Activated CD4-positive, alpha-beta T cell treated with anti-CD3 and anti-CD28 coated beads for 24 hours (primary cell): ENCODE measurements around the gene ZSWIM9.
"Not testable (repeated sequence)": the region's sequence is repeated elsewhere in the genome, so short reads cannot be mapped to it uniquely, and the experiment has no call there.

Experiments used
- DNase-seq, 2 donors: peaks; one replicate each; pipeline ENCODE4 v3.0.0-alpha.2; 2020; ENCODE audit warnings: low read depth in 2 of 2

ZSWIM9 gene

DNA sequence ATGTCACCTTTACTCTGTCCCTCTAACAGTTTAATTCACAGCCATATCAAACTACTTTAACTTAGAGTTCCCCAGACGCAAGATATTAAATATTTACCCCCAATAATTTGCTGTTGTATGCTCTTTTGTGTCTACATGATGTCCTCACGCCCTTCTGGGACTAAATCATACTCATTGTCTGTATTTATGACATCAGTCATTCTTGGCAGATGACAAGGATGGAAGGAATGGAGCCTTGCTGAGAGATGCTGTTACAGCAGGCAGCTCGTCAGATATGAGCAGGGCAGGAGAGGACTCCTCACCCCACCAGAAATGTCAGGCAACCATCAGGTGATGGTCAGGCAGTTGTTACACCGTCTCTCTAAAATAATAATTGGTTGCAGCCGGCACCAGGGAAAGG is 43.5 kb downstream of the ZSWIM9 start:
- DNase-seq: no peak

DNA sequence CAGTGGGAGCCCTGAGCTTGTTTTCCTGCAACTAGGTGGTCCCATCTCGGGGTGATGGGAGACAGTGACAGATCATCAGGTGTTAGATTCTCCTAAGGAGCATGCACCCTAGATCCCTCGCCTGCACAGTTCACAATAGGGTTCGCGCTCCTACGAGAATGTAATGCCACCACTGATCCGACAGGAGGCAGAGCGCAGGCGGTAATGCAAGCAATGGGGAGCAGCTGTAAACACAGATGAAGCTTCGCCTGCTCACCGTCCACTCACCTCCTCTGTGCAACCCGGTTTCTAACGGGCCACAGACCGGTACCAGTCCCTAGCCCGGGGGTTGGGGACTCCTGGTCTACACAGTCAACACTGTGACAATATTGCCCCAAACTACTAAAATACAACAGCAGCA is 46.5 kb downstream of the ZSWIM9 start:
- DNase-seq: no peak

DNA sequence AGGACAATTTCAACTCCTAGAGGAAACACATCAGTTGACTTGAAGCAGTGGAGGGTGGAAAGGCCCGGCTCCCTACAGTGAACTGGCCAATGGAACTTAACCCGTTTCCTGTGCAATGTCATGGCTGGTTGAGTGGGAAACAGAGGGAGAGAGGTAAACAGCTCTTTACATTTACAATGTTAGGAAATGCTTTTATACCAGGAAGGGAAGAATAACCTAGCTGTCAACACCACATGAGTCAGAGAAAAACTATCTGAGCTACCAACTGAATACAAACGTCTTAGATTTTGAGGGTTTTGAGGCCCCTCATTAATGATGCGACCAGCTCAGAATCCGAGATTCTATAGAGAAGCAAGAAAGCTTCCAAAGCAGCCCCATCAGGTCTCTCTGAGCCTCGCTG is 48.5 kb downstream of the ZSWIM9 start:
- DNase-seq: no peak

DNA sequence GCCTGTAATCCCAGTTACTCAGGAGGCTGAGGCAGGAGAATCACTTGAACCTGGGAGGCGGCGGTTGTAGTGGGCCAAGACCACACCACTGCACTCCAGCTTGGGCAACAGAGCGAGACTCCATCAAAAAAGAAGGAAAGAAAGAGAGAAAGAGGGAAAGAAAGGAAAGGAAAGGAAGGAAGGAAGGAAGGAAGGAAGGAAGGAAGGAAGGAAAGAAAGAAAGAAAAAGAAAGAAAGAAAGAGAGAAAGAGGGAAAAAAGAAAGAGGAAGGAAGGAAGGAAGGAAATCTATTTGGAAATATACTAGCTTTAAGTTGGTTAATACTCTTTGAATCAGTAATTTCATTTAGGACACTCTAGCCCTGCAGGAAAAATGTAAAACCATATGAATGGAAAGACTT is 50.3 kb downstream of the ZSWIM9 start:
- not testable (repeated sequence) for DNase-seq

DNA sequence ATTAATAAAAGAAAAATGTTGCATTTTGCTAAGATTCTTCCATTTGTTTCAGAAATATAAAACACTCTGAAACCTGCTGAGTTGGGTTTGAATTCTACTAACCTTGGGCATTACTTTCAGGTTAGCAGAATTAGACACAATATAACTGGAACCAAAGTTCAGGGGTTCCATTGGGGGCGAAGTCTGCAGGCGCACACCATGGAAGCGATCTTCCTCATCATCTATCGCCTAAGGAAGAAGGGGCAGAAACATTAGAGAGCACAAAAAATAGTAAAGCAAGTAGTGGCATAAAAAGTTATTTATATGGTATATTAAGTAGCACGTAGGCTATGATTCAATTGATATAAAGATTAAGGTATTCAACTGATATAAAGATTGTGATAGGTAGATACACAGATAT is 51.1 kb downstream of the ZSWIM9 start:
- no peak for DNase-seq

DNA sequence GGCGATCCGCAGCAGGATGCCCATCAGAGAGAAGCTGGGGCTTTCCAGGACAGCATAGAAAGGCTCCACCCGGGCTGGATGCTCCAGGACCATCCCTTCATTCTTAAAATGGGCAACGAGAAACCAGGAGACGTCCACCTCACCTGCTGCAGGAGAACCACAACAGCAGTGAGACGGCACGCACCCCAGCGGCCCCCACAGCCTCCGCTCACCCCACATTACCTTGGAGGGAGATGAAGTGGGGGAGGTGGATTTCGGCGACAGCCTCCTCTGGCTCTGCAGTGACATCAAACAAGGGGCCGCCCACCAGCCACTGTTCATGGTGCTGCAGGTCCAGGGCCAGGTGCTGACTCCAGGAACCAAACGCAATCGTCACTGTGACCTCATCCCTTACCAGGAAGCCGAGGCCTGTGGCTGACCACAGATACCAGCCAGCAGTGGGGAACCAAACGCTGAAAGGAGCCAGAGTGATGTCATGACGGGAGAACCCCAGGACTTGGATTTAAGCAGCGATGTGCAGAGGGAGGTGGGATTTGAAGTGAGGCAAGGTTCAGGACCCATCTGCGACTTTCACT is 60.2 kb downstream of the ZSWIM9 start:
- no peak for DNase-seq

DNA sequence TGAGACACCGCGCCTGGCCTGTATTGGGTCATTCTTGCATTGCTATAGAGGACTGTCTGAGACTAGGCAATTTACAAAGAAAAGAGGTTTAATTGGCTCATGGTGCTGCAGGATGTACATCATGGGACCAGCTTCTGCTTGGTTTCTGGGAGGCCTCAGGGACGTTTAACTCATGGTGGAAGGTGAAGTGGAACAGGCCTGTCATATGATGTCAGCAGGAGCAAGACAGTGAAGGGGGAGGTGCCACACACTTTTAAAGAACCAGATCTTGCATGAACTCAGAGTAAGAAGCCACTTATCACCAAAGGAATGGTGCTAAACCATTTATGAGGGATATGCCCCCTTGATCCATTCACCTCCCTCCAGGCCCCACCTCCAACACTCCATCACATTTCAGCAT is 66.6 kb downstream of the ZSWIM9 start:
- no peak for DNase-seq

DNA sequence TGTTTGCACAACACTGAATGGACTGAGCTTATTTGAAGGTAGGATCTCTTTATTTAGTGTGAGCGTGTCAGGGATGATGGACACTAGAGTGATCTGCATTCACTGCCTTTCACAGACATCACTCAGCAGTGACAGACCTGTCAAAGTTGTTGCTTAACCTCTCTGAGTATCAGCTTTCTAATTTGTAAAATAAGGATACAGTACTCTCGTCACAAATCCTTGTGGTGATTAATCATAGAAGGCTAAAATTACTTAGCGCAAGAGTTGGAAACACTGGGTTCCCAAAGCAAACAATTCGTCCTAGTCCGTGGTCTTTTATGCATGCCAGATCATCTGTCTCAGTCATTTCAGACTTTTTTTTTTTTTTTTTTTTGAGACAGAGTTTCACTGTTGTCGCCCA is 68.6 kb downstream of the ZSWIM9 start:
- DNase-seq: no peak

DNA sequence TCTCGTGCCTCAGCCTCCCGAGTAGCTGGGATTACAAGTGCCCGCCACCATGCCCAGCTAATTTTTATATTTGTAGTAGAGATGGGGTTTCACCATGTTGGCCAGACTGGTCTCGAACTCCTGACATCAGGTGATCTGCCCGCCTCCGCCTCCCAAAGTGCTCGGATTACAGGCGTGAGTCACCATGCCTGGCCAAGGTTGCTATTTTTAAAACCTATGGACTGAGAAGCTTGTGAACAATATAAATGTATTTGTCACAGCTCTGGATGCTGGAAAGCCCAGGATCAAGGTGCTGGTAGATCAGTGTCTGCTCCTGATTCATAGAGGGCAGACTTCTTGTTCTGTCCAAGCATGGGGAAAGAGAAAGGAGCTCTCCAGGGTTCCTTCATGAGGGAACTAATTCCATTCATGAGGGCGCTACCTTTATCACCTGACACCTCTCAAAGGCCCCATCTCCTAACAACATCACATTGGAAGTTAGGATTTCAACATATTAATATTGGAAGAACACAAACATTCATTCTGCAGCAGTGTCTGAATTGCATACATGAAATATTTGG is 69.2 kb downstream of the ZSWIM9 start:
- no peak for DNase-seq

DNA sequence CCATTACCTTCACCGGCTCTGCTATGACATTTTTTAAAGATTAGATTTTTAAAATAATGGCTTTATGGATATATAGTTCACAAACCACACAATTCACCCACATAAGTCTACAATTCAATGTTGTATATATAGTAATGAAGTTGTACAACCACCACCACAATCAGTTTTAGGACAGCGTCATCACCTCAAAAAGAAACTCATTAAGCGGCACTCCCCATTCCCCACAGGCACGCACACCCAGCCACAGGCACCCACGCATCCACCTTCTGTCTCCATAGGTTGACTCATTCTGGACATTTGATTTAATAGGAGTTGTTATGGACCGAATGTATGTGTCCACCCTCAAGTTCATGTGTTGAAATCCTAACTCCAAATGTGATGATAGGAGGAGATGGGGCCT is 71.3 kb downstream of the ZSWIM9 start:
- not testable (repeated sequence) for DNase-seq

DNA sequence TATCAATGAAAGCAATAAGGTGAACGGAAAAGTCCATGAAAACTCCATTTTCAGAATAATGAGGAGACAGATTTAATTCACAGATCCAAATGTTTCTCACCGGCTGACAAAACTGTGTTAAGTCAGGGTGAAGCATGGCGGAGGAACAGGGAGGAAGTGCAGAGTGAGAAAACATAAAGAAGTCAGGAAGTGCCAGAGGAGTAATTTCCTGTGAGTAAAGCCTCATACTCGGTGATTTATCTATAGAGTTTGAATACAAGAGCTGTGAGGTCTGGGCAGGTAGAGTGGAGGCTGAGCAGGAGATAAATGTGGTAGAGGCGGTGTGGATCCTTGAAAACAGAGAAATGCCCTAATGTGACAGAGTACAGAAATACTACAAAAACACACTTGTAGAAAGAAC is 73.8 kb downstream of the ZSWIM9 start:
- DNase-seq: peak in 1 of 2 donors; percentile 29

DNA sequence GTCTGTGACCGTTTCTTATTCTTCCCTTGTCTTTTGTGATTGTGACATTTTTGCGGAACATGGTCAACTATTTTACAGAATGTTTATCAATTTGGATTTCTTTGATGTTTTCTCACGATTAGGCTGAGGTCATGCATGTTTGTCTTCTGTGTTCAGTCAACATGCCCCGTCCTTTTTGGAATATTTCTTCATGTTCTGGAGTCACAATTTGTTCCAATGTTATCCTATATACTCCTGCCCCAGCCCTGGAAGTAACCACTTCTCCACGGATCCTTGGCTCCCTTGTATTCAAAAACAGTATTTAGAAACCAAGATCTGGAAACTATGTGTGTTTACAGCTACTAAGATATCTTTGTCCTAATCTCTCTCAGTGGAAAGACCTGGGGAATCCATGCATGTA is 75.6 kb downstream of the ZSWIM9 start:
- no peak for DNase-seq

DNA sequence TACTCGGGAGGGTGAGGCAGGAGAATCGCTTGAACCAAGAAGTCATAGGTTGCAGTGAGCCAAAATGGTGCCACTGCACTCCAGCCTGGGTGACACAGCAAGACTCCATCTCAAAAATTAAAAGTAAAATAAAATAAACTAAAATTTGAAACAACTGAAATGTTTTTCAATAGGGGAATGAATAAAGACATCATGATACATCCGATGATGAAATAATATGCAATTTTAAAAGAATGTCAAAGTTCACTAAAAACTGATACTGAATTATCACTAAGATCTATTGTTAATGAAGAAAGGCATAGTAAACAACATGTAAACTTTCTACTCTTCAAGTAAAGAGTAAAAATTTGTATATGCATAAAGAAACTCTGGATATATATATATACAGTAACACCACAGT is 76.7 kb downstream of the ZSWIM9 start:
- DNase-seq: no peak
